ENCODE data around the gene MCRIP1. TPM values are rescaled to one million over a fixed set of nuclear protein-coding genes. Genes with fewer than 3 reads are reported as not detected.

Gene MCRIP1
- total and polyA plus RNA-seq, 2 of the 13 experiments (the other 11 are each of a cell fraction or from before 2014, with no cell fraction given), result 79.7 to 84.9 TPM

DNA sequence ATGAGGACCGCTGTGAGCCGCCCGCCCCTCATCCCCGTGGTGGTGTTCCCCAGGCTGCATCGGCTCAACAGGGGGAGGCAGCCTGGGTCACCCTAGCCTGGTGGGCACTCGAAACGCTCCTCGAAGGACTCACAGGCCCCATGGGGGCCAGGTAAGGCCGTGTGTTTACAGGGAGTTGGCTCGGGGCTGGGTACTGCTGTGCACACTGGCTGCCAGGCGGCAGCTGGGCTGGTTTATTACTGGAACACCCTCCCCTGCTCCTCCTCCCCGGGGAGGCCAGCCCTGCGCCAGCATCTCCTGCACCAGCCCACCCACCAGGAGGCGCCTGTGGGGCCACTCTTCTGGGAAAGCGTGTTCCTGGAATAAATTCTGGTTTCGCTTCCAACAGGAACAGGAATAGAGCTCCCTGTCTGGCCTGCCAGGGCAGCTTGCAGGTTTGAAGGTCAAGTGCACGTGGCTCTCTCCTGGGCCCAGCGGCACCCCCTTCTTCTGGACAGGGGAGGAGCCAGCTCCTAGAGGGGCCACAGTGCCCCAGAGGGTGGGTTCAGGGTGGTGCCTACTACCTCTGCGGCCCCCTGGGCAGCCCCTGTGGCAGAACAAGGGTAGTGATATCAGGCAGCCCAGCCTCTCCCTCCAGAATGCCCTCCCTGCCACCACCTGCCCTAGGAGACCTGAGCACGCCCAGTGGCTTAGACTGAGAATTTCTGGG is 11.3 kb downstream of the MCRIP1 start (continued):
- TF ChIP-seq FOXP4 (CRISPR knock-in tag; IDR thresholded peaks at IDR 0.05) (0 out of 2 replicates have a peak, but pooled peaks have one; percentile 24), GTF2F1 (IDR thresholded peaks at IDR 0.05; ENCODE audit: low read length) (no peak), ZNF776 (CRISPR knock-in tag; IDR thresholded peaks at IDR 0.05) (no peak), CC2D1A (CRISPR knock-in tag; IDR thresholded peaks at IDR 0.05) (no peak), SAP130 (CRISPR knock-in tag; IDR thresholded peaks at IDR 0.05; ENCODE audit: low read depth) (peak; percentile 78), RCOR2 (CRISPR knock-in tag; IDR thresholded peaks at IDR 0.05) (no peak), ZNF670 (CRISPR knock-in tag; IDR thresholded peaks at IDR 0.05; ENCODE audit: borderline replicate concordance) (no peak), PRPF4 (IDR thresholded peaks at IDR 0.05; ENCODE audit: low read depth, low read length, poor library complexity, severe bottlenecking) (no peak), ARNT2 (CRISPR knock-in tag; IDR thresholded peaks at IDR 0.05; ENCODE audit: low read depth) (0 out of 2 replicates have a peak, but pooled peaks have one; percentile 61), ZNF383 (CRISPR knock-in tag; IDR thresholded peaks at IDR 0.05; ENCODE audit: borderline replicate concordance) (no peak), FOXC1 (CRISPR knock-in tag; IDR thresholded peaks at IDR 0.05; ENCODE audit: borderline replicate concordance) (no peak), ZNF768 (CRISPR knock-in tag; IDR thresholded peaks at IDR 0.05) (peak; percentile 98), ZNF639 (CRISPR knock-in tag; conservative IDR thresholded peaks at IDR 0.05) (peak; percentile 49; the same call in 1 of the 2 replicates), SMAD9 (CRISPR knock-in tag; IDR thresholded peaks at IDR 0.05) (no peak), PPARG (CRISPR knock-in tag; conservative IDR thresholded peaks at IDR 0.05) (peak; percentile 42; the same call in 1 of the 2 replicates), MYNN (CRISPR knock-in tag; IDR thresholded peaks at IDR 0.05; ENCODE audit: low read depth) (no peak), MTA1 (CRISPR knock-in tag; IDR thresholded peaks at IDR 0.05; ENCODE audit: borderline replicate concordance) (no peak), ZNF18 (CRISPR knock-in tag; IDR thresholded peaks at IDR 0.05; ENCODE audit: insufficient replicate concordance) (no peak)
- TF ChIP-seq, protein P1, sequence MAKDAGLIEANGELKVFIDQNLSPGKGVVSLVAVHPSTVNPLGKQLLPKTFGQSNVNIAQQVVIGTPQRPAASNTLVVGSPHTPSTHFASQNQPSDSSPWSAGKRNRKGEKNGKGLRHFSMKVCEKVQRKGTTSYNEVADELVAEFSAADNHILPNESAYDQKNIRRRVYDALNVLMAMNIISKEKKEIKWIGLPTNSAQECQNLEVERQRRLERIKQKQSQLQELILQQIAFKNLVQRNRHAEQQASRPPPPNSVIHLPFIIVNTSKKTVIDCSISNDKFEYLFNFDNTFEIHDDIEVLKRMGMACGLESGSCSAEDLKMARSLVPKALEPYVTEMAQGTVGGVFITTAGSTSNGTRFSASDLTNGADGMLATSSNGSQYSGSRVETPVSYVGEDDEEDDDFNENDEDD (CRISPR knock-in tag; IDR thresholded peaks at IDR 0.05; ENCODE audit: borderline replicate concordance), result 0 out of 2 replicates have a peak, but pooled peaks have one; percentile 25
- TF ChIP-seq, protein P2, sequence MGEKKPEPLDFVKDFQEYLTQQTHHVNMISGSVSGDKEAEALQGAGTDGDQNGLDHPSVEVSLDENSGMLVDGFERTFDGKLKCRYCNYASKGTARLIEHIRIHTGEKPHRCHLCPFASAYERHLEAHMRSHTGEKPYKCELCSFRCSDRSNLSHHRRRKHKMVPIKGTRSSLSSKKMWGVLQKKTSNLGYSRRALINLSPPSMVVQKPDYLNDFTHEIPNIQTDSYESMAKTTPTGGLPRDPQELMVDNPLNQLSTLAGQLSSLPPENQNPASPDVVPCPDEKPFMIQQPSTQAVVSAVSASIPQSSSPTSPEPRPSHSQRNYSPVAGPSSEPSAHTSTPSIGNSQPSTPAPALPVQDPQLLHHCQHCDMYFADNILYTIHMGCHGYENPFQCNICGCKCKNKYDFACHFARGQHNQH (CRISPR knock-in tag; IDR thresholded peaks at IDR 0.05), result peak; percentile 62; the same call in 1 of the 2 replicates
